K562 (cell line): Measurements from ENCODE around the gene LZTS3. TPM values are rescaled to one million over a fixed set of nuclear protein-coding genes. Genes with fewer than 3 reads are reported as not detected.

Experiments used
- ATAC-seq: fragments of 200-7000 bp; cut with Tn5 transposase; 3 replicates; pipeline ENCODE4 v1.9.1; 2020; ENCODE audit warnings: moderate library complexity
- BruUV-seq: library from RNA; stranded (reverse); fragments of 400-500 nt; replicated peaks from 2 replicates; lab custom pipeline; 2021; lab: Mats Ljungman, UMichigan
- CTCF ChIA-PET: fragments of 300-600 bp; formaldehyde crosslinking; extraction: SDS; loops from one replicate; lab custom pipeline; 2021; ENCODE audit warnings: low intra/inter-chr PET ratio; lab: Yijun Ruan, JAX
- POLR2A ChIA-PET: fragments of 300-600, 350-650 bp; sonication (Branson Sonifier 250); formaldehyde crosslinking; extraction: SDS; loops from one replicate; lab custom pipeline; 2021; ENCODE audit warnings: antibody characterized with exemption, inconsistent platforms; lab: Yijun Ruan, JAX
- DNase-seq, 4 experiments: peaks; one replicate each; pipeline versions ENCODE4 v3.0.0 to v3.0.0-alpha.2; 2011 to 2018; ENCODE audit warnings: low spot score in 3 of 4, mixed read lengths in 3 of 4; ENCODE audit errors: extremely low read depth in 1 of 4
- FAIRE-seq: peaks from 2 replicates; lab custom pipeline; 2011; peaks lifted over from hg19 to GRCh38; lab: Jason Lieb, UNC
- H2AFZ ChIP-seq: 2 replicates; pipeline ENCODE4 v1.6.0; 2011; ENCODE audit warnings: low read depth, low read length, control low read depth, inconsistent platforms
- H3K27ac ChIP-seq: fragments of 200-600 bp; 3 replicates; pipeline ENCODE4 v1.8.0; 2011; ENCODE audit warnings: low read depth, mild to moderate bottlenecking, control low read depth, inconsistent platforms, low read length, moderate library complexity, mixed read lengths; ENCODE audit errors: extremely low read depth
- H3K27me3 ChIP-seq, 2 experiments: fragments of 300-600 bp in 1 of 2; 2 replicates in 1 of 2; 3 replicates in 1 of 2; pipeline versions ENCODE4 v1.6.0 to v1.8.0; 2011; ENCODE audit warnings: inconsistent platforms in 2 of 2, low read length in 2 of 2, mild to moderate bottlenecking in 1 of 2, mixed read lengths in 1 of 2, moderate library complexity in 1 of 2; ENCODE audit not compliant: control insufficient read depth in 2 of 2, insufficient read depth in 2 of 2
- H3K36me3 ChIP-seq: fragments of 300-600 bp; 3 replicates; pipeline ENCODE4 v1.8.0; 2011; ENCODE audit warnings: mild to moderate bottlenecking, low read length, inconsistent platforms; ENCODE audit not compliant: control insufficient read depth, insufficient read depth
- H3K4me1 ChIP-seq, 2 experiments: fragments of 200-600 bp in 1 of 2; replicated peaks in 1 of 2; 2 replicates in 1 of 2; 3 replicates in 1 of 2; pipeline versions ENCODE4 v1.5.1 to v1.8.0; 2011; ENCODE audit warnings: inconsistent platforms in 2 of 2, low read length in 2 of 2, mild to moderate bottlenecking in 1 of 2, mixed read lengths in 1 of 2, moderate library complexity in 1 of 2; ENCODE audit not compliant: control insufficient read depth in 2 of 2, insufficient read depth in 2 of 2
- H3K4me2 ChIP-seq: 2 replicates; pipeline ENCODE4 v1.6.1; 2011; ENCODE audit warnings: low read length, control low read depth, inconsistent platforms, mixed read lengths; ENCODE audit not compliant: insufficient read depth
- H3K4me3 ChIP-seq: fragments of 200-600 bp; sonication (generic), shearing (Covaris generic); 2 replicates; pipeline ENCODE4 v1.5.1; 2016; ENCODE audit warnings: control low read depth, inconsistent platforms
- H3K79me2 ChIP-seq: fragments of 200-600 bp; 3 replicates; pipeline ENCODE4 v1.8.0; 2011; ENCODE audit warnings: low read length, inconsistent platforms; ENCODE audit not compliant: control insufficient read depth, insufficient read depth
- H3K9ac ChIP-seq, 2 experiments: 2 replicates each; pipeline versions ENCODE4 v1.6.0 to v1.6.1; 2011; ENCODE audit warnings: low read depth in 2 of 2, low read length in 2 of 2, control low read depth in 1 of 2, inconsistent platforms in 1 of 2, mild to moderate bottlenecking in 1 of 2, mixed read lengths in 1 of 2; ENCODE audit not compliant: insufficient read depth in 1 of 2
- H3K9me1 ChIP-seq: one replicate; pipeline ENCODE4 v1.6.0; 2011; ENCODE audit warnings: inconsistent platforms, mild to moderate bottlenecking, low read length, moderate library complexity; ENCODE audit not compliant: control insufficient read depth, insufficient read depth
- H3K9me3 ChIP-seq: replicated peaks from 2 replicates; pipeline ENCODE4 v1.5.1; 2011; ENCODE audit warnings: low read depth, low read length, inconsistent platforms; ENCODE audit not compliant: control insufficient read depth, insufficient read depth
- H4K20me1 ChIP-seq: replicated peaks from 2 replicates; pipeline ENCODE4 v1.6.1; 2011; ENCODE audit warnings: low read length, inconsistent platforms, mixed read lengths; ENCODE audit not compliant: control insufficient read depth, insufficient read depth
- KDM1A ChIP-seq, 2 experiments: fragments of 450-650 bp; IDR thresholded peaks; 2 replicates each; pipeline ENCODE4 v1.6.1; 2016; ENCODE audit warnings: mild to moderate bottlenecking in 2 of 2
- NCOA6 ChIP-seq: fragments of 450-650 bp; IDR thresholded peaks from 2 replicates; pipeline ENCODE4 v1.6.1; 2017; ENCODE audit warnings: mild to moderate bottlenecking
- NR2C2 ChIP-seq, 2 experiments: fragments of 200-800 bp in 1 of 2; sonication (Bioruptor generic) in 1 of 2; sonication (generic) in 1 of 2; formaldehyde crosslinking in 1 of 2; IDR thresholded peaks; 2 replicates each; pipeline versions ENCODE4 v1.6.1 to v1.8.0; 2016 to 2022; ENCODE audit warnings: mild to moderate bottlenecking in 1 of 2, missing compliant biosample characterization in 1 of 2, missing genetic modification characterization in 1 of 2, missing genetic modification reagents in 1 of 2
- SMARCE1 ChIP-seq: fragments of 450-650 bp; IDR thresholded peaks from 2 replicates; pipeline ENCODE4 v1.7.1; 2016; ENCODE audit warnings: mild to moderate bottlenecking
- USF1 ChIP-seq: sonication (generic); formaldehyde crosslinking; IDR thresholded peaks from 2 replicates; pipeline ENCODE4 v1.9.0; 2022; ENCODE audit warnings: mild to moderate bottlenecking, missing genetic modification reagents
- ZBTB1 ChIP-seq: sonication (generic); formaldehyde crosslinking; IDR thresholded peaks from 2 replicates; pipeline ENCODE4 v1.8.1; 2023; ENCODE audit warnings: missing genetic modification reagents, low read depth, mild to moderate bottlenecking, borderline replicate concordance
- ZC3H4 ChIP-seq: sonication (generic); formaldehyde crosslinking; IDR thresholded peaks from 2 replicates; pipeline ENCODE4 v1.9.0; 2021; ENCODE audit warnings: missing genetic modification reagents, borderline replicate concordance
- ZNF445 ChIP-seq: fragments of 250-450 bp; sonication (Bioruptor Pico); IDR thresholded peaks from 2 replicates; pipeline ENCODE4 v1.4.0; 2020; ENCODE audit warnings: low read depth, mild to moderate bottlenecking, moderate library complexity
- WGBS: fragments of 100-300 bp; shearing (Covaris generic); methylation state at CpG from one replicate; pipeline ENCODE4 v1.1.6; 2016; ENCODE audit warnings: low coverage, mixed read lengths; ENCODE audit not compliant: insufficient coverage; ENCODE audit errors: missing lambda C conversion rate; 5-methylcytosine and 5-hydroxymethylcytosine counted together
- in situ Hi-C: fragments of 300-500 bp; cut with MboI; formaldehyde crosslinking; loops from 4 replicates; pipeline ENCODE4 v1.15.0; 2018; ENCODE audit warnings: inconsistent platforms, mixed read lengths
- intact Hi-C: fragments of 100-400 bp; cut with micrococcal nuclease; formaldehyde crosslinking; loops from 2 replicates; pipeline ENCODE4 v1.14.2; 2022
- polyA plus RNA-seq, 8 experiments: library from polyadenylated mRNA; depleted of rRNA in 4 of 8; stranded (reverse) in 5 of 8; unstranded in 3 of 8; fragments of >200 nt; fragmentation: Nextera tagmentation in 2 of 8; fragmentation: Illumina TruSeq in 1 of 8; extraction: Ambion mirVana in 2 of 8; extraction: Trizol in 1 of 8; gene quantifications; 2 replicates each; pipeline versions ENCODE4 v1.2.1 to v1.2.3, GENCODE V29; 2011 to 2014; ENCODE audit warnings: inconsistent platforms in 1 of 8, missing spikeins in 1 of 8
- total RNA-seq, 7 experiments: library from RNA; depleted of rRNA in 6 of 7; stranded (reverse); fragments of >200 nt in 6 of 7; fragmentation: Illumina TruSeq in 2 of 7; extraction: Trizol in 2 of 7; gene quantifications; 2 replicates each; pipeline versions ENCODE4 v1.2.1 to v1.2.3, GENCODE V29; 2011 to 2021; ENCODE audit warnings: low replicate concordance in 1 of 7

The LZTS3 gene
- total and polyA plus RNA-seq, 9 of the 15 experiments (the other 6 are each of a cell fraction or from before 2014, with no cell fraction given) = 0.07 to 2.9 (median 2.0) TPM

- TF ChIP-seq ZBTB1 (CRISPR knock-in tag) (0 out of 2 replicates have a peak, but pooled peaks have one; percentile 29), ZNF445 (CRISPR knock-in tag) (no peak), NCOA6 (peak; percentile 98), SMARCE1 (no peak)
- TF ChIP-seq, all 486 proteins: peak for 74
Observed at GRCh38 chr20:3173610-3174441, 477 bp upstream of the LZTS3 start (continued).

- Histone ChIP-seq H3K4me2 (peak overlapping the region; percentile 88), H3K27me3 (no peaks in the 10 kb centered on the region), H3K9me1 (no peaks in the 10 kb centered on the region), H3K4me3 (peak overlapping the region; percentile 91), H3K79me2 (peaks cover 11% of the 10 kb centered on the region; the same call in 2 of the 3 replicates), H3K9me3 (no peaks in the 10 kb centered on the region), H3K36me3 (no peaks in the 10 kb centered on the region), H4K20me1 (no peaks in the 10 kb centered on the region), H3K27ac (no peak overlapping the region), H2AFZ (0 out of 2 replicates have a peak overlapping the region, but pooled peaks have one; percentile 95), H3K4me1 (peaks cover 0 to 29% of the 10 kb centered on the region in 2 experiments; a peak in 3 of 5 replicates), H3K9ac (peak overlapping the region; percentile 69 to 94; a peak in 3 of 4 replicates)
- POLR2A ChIA-PET = interaction anchor here (0.9 to 1.5 kb wide), 4 partner anchors 11 to 37 kb away, joined by 3 to 6 read pairs (median 3); partner anchors contain the start of gene ITPA
- TSS peak; percentile 46 for BruUV-seq
- ATAC-seq = no peak
- WGBS = 17% methylated on average over 3 of the region's 5 CpGs
- DNase-seq = no peak
- in situ Hi-C loops (no loop called here), intact Hi-C loops (no loop called here)
- FAIRE-seq = no peak
- CTCF ChIA-PET = no interaction called here
- TF ChIP-seq USF1 (CRISPR knock-in tag) (0 out of 2 replicates have a peak, but pooled peaks have one; percentile 4), ZC3H4 (CRISPR knock-in tag) (0 out of 2 replicates have a peak, but pooled peaks have one; percentile 47), NR2C2 (CRISPR knock-in tag; IDR thresholded peaks at IDR 0.05) (0 out of 2 replicates have a peak, but pooled peaks have one; percentile 25), NR2C2 (tag; IDR thresholded peaks at IDR 0.05) (no peak), KDM1A (IDR thresholded peaks at IDR 0.05) (no peak)
Observed at GRCh38 chr20:3172126-3172932, 1.0 kb downstream of the LZTS3 start.
